HG03469 (cell line): ENCODE results near the gene RPH3AL.
"Not testable (repeated sequence)": the region's sequence is repeated elsewhere in the genome, so short reads cannot be mapped to it uniquely, and the experiment has no call there.

ENCODE experiments used
- ATAC-seq: cut with Tn5 transposase; IDR thresholded peaks from one replicate; pipeline ENCODE4 v1.9.1; 2021; ENCODE audit warnings: mild to moderate bottlenecking, moderate library complexity, moderate number of reproducible peaks; ENCODE audit not compliant: unreplicated experiment

Gene RPH3AL

DNA sequence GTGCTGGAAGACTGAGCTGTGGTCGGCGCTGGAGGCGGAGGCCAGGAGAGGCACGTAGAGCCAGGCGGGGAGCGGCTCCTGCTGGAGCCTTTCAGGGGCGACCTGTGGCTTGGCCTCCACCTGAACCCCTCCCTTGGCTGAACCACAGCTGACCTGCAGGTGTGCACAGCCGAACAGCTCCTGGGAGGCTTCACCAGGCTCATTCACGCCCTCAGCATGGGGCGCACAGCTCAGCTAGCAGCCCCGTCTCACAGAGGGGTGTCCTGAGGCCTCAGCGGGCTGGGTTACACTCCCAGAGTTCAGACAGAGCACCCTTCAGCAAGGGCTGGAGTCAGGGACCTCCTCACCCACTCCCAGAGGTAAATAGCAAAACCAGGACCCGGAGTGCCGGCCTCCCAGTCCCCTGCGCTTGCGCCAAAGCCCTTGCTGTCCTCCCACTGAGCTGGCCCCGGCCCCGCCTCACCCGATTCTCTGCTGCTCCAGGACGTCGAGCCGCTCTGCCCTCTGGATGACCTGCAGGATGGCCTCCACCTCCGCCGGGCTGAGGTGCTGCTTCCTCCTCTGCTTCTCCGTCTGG is 31.7 kb downstream of the RPH3AL start:
- no peak for ATAC-seq

DNA sequence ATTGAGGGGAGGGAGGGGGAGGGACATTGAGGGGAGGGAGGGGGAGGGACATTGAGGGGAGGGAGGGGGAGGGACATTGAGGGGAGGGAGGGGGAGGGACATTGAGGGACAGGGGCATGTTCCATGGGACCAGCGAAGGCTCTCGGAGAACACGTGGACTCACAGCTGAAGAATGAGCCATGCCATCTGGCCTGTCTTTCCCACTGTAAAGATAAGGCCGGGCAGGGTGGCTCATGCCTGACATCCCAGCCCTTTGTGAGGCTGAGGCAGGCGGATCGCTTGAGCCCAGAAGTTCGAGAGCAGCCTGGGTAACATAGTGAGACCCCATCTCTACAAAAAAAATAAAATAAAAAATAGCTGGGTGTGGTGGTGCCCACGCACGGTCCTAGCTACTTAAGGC is 32.5 kb downstream of the RPH3AL start:
- no peak for ATAC-seq

DNA sequence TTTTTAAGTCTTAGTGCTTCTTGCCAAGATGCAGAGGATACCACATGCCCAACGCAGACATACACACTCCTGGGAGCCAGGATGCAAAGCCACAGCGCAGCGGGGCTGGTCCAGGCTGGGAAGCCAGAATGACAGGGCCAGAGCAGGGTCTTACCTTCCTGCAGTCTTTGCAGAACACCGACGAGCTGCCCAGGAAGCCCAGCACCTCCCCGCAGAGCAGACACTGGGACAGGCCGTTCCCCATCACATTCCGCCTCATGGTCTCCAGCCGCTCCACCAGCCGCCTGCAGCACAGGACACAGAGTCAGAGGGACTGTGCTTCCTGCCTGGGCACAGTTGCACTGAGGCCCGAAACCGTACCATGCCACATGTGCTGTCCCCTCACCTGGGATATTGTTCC is 33.3 kb downstream of the RPH3AL start:
- no peak for ATAC-seq

DNA sequence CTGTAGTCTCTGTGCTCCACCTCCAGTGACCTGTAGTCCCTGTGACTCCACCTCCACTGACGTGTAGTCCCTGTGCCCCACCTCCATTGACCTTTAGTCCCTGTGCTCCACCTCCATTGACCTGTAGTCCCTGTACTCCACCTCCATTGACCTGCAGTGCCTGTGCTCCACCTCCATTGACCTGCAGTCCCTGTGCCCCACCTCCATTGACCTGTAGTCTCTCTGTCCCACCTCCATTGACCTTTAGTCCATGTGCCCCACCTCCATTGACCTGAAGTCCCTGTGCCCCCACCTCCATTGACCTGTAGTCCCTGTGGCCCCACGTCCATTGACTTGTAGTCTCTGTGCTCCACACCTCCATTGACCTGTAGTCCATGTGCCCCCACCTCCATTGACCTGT is 35.5 kb downstream of the RPH3AL start:
- not testable (repeated sequence) for ATAC-seq

DNA sequence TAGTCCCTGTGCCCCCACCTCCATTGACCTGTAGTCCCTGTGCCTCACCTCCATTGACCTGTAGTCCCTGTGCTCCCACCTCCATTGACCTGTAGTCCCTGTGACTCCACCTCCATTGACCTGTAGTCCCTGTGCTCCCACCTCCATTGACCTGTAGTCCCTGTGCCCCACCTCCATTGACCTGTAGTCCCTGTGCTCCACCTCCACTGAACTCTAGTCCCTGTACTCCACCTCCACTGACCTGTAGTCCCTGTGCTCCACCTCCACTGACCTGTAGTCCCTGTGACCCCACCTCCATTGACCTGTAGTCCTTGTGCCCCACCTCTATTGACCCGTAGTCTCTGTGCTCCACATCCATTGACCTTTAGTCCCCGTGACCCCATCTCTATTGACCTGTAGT is 37.2 kb downstream of the RPH3AL start:
- ATAC-seq = not testable (repeated sequence)

DNA sequence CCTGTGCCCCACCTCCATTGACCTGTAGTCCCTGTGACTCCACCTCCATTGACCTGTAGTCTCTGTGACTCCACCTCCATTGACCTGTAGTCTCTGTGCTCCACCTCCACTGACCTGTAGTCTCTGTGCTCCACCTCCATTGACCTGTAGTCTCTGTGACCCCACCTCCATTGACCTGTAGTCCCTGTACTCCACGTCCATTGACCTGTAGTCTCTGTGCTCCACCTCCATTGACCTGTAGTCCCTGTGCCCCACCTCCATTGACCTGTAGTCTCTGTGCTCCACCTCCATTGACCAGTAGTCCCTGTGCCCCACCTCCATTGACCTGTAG is 38.0 kb downstream of the RPH3AL start:
- not testable (repeated sequence) for ATAC-seq

DNA sequence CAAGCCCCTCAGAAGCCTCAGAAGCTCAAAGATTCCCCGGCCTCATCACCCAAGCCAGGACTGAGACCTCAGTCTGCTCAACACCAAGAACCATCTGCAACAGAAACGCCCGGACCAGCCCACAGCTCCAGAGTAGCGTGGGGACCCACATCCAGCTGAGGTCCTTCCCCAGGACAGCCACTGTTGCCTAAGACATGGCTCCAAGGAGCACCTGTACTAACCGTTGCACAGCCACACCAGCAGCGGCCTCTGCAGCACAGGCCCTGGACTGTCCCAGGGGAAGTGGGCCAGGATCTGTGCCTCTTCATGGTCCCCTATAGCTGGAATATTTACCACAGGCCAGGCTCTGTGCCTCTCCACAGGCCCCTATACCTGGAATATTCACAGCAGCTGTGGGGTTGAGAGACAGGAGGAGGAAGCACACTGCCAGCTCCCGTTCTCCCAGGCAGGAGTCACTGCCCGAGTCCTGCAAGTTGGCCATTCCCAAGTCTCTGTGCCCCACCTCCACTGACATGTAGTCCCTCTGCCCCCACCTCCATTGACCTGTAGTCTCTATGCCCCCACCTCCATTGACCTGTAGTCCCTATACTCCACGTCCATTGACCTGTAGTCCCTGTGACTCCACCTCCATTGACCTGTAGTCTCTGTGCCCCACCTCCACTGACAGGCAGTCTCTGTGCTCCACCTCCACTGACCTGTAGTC is 38.5 kb downstream of the RPH3AL start:
- ATAC-seq = no peak

DNA sequence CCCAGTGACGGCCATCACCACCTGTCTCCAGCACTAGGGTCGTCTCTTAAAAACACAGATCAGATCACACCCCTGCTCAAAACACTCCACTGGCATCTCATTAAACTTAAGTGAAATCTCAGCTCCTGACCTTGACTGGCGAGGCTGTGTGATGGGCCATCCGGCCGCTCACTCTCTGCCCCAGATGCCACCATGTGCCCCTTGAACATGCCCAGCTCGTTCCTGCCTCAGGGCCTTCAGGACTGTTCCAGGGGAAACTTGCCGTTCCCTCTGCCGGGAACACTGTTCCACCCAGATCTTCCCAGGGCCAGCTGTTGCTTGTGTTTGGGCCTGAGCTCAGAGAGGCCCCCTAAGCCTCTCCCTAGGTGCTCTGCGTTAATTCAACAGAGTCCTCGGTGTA is 39.4 kb downstream of the RPH3AL start:
- ATAC-seq = no peak

DNA sequence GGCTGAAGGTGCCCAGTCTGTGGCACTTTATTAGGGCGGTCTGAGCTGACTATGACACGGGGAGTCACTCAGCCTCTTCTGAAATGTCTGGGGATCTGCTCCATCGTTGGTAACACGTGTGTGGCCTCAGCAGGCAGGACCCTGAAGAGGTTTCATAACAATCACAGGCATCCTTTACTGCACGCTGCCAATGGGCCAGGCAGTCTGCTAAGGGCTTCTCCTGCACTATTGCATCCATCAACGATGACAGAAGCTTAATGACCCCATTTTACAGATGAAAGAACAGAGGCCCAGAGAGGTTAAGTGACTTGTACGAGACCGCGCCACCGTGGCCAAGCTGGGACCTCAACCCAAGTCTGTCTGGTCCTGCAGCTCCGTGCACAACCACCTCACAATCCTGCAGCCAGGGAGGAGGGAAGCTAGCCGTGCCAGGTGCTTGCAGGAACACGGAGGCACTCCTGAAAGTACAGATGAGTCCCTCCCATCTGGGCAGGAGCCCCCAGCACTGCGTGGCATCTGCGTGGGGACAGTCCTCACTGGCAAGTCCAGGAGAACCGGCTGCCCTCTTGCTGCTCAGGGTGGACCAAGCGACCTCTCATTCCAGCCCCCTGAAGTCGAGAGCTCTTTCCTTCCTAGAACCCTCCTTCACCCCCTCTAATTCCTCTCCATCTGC is 40.0 kb downstream of the RPH3AL start:
- no peak for ATAC-seq

DNA sequence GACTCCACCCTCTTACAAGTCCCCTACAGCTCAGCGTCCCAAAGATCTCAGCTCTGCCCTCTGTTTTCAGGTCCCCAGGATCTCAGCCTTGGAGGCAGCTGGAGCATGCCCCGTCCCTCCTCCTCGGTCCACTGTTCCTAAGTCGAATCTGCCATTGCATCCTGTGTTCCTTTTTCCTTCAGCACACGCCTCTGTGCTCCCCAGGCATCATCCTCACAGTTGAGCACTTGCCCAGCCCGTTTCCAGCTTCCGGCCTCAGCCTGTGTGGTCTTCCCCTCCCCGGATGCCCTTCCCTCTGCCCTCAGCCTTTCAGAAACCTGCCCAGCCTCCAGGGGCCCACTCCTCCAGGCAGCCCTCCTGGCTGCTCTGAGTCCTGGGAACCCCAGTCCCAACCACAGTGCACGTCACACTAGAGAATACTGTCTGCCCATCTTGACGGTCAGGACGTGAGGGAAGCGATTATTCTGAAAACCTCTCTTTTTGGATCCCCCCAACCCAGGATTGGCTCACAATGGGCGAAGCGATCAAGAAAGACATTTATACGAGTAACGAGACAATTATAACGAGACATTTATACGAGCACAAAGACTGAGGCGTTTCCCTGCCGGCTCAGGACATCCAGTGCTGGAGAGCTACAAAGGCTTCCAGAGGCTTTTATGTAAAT is 41.4 kb downstream of the RPH3AL start:
- ATAC-seq = no peak

DNA sequence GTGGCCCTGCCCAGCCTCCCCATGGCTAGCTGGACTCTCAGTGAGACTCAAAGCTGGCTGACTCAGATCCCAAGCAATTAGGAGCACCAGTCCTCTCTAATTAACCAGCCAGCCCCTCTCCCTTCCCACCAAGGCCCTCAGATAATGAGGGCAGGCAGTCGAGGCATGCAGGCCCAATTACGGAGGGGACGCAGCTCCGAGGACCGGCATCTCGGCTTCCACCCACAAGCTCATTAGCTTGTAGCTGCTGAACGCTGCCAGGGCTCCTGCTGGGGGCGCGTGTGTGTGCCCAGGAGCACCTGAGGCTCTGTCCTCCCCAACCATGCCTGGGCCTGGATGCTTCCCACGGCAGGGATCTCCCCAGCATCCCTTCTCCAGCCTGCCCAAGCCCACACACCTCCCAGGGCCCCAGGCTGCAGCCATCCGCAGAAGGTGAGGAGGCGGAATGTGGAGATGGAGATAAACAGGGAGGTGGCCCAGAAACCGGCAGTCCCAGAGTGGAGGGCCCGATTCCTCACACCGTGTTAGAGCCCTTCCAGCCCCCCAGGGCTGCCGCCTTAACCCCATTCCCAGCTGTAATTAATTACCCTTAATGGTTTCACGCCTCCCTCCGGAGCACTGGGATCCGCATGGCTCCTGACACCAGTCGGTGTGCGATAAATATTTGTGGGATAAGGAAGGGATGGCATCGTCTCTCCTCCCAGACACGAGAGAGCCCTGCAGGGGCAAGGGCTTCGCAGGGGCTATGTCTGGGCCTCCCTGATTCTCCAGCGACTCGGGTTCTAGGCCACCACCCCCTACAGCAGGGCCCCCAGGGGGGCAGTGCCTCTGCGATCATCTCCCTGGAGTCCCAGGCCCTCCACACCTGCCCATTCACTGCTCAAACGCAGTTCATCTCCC is 42.2 kb downstream of the RPH3AL start:
- ATAC-seq = no peak

DNA sequence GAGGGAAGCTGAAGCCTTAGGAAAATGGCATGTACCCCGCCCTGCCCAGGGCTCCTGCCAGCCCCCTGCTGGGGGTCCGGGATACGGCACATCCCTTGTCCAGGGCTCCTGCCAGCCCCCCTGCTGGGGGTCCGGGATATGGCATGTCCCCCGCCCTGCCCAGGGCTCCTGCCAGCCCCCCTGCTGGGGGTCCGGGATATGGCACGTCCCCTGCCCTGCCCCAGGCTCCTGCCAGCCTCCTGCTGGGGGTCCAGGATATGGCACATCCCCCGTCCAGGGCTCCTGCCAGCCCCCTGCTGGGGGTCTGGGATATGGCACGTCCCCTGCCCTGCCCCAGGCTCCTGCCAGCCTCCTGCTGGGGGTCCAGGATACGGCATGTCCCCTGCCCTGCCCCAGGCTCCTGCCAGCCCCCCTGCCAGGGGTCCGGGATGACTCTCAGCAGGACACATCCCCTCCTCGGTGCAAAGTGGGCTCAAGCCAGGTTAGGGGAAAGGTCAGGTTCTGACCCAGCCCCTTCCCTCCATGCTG is 43.2 kb downstream of the RPH3AL start:
- no peak for ATAC-seq

DNA sequence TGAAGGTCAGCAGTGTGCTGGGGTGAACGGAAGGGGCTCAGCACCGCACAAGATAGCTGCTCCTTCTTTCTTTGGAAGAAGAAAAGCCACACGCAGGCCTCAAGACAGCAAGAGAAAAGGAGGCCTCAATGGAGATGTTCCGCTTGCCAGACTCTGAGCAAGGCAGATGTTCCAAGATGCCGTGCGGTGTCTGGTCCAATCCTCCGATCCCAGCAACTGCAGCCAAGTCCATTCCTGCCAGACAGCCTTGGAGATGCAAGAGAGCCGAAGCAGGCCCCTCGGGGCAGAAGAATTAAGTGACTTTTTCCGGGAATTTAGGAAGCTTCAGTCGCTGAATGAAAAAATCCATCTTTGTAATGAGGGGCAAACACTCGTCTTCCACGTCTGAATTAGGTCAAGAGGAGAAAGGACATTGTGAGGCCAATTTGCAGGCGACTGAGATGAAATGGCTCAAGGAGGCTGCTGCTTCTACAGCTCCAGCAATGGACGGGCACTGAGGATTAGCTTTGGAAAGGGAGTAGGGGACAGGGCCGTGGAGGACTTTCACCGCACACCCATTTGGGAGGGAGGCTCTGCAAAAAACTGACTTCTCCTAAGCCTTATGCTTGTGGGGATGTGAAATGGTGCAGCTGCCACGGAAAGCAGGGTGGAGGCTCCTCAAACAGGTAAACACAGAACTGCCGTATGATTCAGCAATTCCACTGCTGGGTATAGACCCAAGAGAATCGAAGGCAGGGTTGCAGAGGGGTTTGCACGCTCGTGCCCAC is 44.7 kb downstream of the RPH3AL start:
- ATAC-seq = no peak

DNA sequence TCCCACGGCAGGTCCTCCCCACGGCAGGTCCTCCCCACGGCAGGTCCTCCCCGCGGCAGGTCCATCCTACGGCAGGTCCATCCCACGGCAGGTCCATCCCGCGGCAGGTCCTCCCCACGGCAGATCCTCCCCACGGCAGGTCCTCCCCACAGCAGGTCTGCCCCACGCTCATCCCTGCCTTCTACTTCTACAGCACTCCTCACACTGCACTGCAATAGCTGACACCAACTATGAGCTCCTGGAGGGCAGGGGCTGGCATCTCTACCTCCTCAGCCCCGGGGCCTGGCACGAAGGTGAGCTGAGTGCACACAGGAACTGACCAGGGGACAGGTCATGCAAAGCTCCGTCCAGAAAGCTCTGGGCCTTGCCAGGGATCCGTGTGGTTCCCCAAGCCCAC is 45.3 kb downstream of the RPH3AL start:
- no peak for ATAC-seq

DNA sequence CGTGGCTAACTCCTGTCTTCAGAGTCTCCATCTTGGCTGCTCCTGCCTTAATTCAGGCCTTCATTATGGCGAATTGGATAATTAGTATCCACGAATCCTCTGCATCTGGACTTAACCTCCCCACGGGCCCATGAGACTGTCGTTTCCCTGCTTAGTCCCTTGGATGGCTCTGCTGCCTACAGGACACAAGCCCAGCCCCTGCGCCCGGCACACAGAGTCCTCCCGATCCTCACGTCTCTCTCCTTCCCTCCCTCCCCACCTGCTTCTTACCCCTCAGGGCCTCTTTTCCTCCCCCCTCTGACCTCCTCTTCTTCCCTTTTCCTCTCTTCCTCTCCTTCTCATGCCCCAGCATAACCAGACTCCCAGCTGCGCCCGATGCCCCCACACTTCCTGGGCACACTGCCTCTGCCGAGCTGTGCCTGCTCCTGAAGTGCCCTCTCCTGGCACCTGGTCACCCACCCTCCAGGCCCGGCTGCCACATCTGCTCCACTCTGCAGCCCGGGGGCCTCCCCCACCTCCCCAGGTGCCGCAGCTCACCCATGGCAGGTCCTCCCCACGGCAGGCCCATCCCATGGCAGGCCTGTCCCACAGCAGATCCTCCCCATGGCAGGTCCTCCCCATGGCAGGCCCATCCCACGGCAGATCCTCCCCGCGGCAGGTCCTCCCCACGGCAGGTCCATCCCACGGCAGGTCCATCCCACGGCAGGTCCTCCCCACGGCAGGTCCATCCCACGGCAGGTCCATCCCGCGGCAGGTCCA is 45.9 kb downstream of the RPH3AL start:
- ATAC-seq = no peak

DNA sequence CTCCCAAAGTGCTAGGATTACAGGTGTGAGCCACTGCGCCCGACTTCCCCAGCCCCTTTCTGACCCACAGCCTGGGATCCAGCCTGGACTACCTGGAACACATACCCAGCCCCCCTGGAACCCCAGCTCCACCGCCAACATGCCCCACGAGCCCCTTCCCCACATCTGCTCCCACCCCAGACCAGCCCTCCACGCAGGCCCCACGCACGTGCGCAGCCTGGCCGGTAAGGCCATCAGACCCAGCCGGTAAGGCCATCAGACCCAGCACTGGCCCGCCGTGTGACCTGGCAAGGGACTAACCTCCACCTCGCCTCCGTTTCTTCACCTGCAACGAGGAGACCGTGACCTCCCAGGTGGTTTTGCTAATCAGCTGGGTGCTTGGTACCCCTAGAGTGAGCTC is 46.5 kb downstream of the RPH3AL start:
- no peak for ATAC-seq

DNA sequence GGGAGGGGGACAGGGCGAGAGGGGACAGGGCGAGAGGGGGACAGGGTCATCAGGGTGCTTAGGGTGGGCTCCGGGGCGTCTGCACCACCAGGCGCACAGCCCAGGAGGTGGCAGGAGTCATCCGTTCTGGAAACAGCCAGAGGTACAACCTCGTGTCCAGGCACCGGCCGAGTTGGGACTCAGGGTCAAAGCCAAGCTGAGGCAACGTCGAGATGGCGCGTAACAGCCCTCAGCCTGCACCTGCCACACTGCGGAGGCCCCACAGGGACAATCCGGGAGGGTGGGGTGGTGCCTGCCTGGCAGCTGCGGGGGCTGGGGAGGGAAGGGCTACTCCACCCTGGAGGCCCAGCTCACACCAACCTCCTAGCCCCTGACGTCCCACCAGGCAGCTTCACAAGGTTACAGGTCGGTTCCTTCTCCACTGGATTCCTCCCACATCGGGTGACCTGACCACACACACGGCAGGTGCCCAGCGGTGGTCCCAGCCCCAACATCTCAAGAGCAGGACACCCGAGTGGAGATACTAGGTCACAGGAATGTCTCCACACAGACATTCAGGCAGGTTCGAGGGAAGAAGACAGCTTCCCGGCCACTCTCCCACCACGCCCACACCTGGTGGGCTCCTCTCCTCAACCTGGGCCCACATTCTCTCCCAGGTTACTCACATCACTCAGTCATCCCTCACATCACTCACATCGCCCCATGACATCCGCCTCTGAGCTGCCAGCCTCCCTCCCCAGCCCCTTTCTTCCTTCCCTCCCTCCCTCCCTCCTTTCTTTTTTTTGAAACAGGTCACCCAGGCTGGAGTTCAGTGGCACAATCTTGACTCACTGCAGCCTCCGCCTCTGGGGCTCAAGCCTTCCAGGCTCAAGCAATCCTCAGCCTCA is 47.3 kb downstream of the RPH3AL start:
- no peak for ATAC-seq

DNA sequence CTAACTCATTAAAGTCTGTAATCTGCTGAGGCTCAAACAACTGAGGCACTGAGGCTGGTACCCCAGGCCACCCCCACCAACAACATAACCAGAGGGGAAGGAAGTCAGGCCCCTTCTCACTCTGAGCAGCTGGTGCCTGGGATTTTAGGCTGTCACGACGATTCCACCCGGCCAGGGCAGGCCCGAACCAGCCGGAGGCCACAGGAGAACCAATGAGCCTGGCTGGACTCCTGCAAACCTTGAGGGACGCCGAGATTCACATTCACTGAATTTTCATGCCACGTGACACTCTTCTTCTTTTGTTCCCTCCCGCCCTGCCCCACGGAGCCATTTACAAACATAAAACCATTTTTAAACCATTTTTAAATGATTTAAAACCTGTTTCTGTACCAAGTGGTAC is 48.1 kb downstream of the RPH3AL start:
- ATAC-seq = no peak
